ENCODE measurements around the gene MED27.

GRCh38 chr9:131942146-131942720 is 137.4 kb downstream of the MED27 start:
- TF ChIP-seq CTCF (IDR thresholded peaks at IDR 0.05) = no peak
- TF ChIP-seq REST (IDR thresholded peaks at IDR 0.05; ENCODE audit: insufficient read depth in 1 of 2, low read depth in 2 of 2, low read length in 1 of 2) = no peak
- TF ChIP-seq TCF7L2 (IDR thresholded peaks at IDR 0.05; ENCODE audit: low read depth, low read length) = no peak
- TF ChIP-seq POLR2AphosphoS5 (IDR thresholded peaks at IDR 0.05; ENCODE audit: low read depth, low read length) = no peak
- no peak for TF ChIP-seq SIN3A (IDR thresholded peaks at IDR 0.05; ENCODE audit: borderline replicate concordance, insufficient read depth, low read depth, low read length)

All from Panc1 (cell line).